Mucosa of descending colon (tissue), 3 donors: ENCODE data around the gene BNC2. TPM values are rescaled to one million over a fixed set of nuclear protein-coding genes. Genes with fewer than 3 reads are reported as not detected.

Experiments used
- ATAC-seq: fragments of 200-7000 bp; cut with Tn5 transposase; one replicate; pipeline ENCODE4 v1.9.1; 2020; ENCODE audit warnings: mild to moderate bottlenecking, moderate library complexity
- DNase-seq, 3 donors: peaks; one replicate each; pipeline ENCODE4 v3.0.0-alpha.2; 2020
- H3K36me3 ChIP-seq: fragments of 200-600 bp; one replicate; pipeline ENCODE4 v1.8.0; 2021; ENCODE audit warnings: low read depth, mild to moderate bottlenecking
- H3K4me1 ChIP-seq: fragments of 200-600 bp; one replicate; pipeline ENCODE4 v1.8.0; 2021; ENCODE audit warnings: low read depth, mild to moderate bottlenecking
- H3K4me3 ChIP-seq: fragments of 200-600 bp; one replicate; pipeline ENCODE4 v1.8.0; 2021; ENCODE audit warnings: mild to moderate bottlenecking
- H3K9me3 ChIP-seq: fragments of 200-600 bp; one replicate; pipeline ENCODE4 v1.8.0; 2021; ENCODE audit warnings: mild to moderate bottlenecking
- intact Hi-C, 2 donors: fragments of 100-400 bp; cut with DNase I in 1 of 2; cut with micrococcal nuclease in 1 of 2; formaldehyde crosslinking; loops; one replicate each; pipeline versions ENCODE4 v1.11.0 to v1.11.1; 2022; cut with DNase I, micrococcal nuclease
- total RNA-seq, 3 donors: library from RNA; stranded (reverse); fragmentation: NEBNext Ultra II Directional in 2 of 3; extraction: Animal tissue kit (Norgen Biotek cat#: 25700) in 2 of 3; gene quantifications; one replicate each; pipeline versions ENCODE4 v1.2.1 to v1.2.4, GENCODE V29; 2021 to 2023
- TF ChIP-seq, protein P1 (sequence below): fragments of 200-600 bp; IDR thresholded peaks from one replicate; pipeline ENCODE4 v1.8.0; 2022; ENCODE audit warnings: antibody characterized with exemption, mild to moderate bottlenecking
- donor health status: DM: no; HTN: no; CAD: no; lungs with moderate emphysema.
- donor health status: DM: no; HTN: no; CAD: no.
- donor health status: DM: no; HTN: yes; CAD: no.

The BNC2 gene
- total RNA-seq, 3 donors from 2014 or later: 8.2 to 192 (median 12.0) TPM

DNA sequence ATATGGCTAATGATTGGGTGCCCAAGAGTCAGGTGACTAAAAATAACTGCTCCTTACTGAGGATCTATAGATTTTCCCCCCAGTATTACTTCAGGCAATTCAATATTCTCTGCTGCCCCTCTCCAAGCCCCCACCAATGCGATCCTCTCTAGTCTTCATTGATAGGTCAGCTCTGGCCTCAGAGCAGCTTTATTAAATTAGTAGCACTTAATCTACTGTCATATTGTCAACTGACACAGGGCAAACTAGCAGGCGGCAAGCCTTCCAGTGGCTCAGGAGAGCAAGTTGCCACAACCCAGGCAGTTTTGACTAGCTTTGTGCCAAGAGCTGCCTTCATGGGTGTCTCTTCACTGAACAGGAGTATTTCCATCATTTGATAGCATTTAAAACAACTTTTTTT lies 462.9 kb downstream of the BNC2 start:
- H3K4me3 ChIP-seq: no peak overlapping the region
- no peaks in the 10 kb centered on the region for H3K4me1 ChIP-seq
- DNase-seq: no peak
- TF ChIP-seq, protein P1, sequence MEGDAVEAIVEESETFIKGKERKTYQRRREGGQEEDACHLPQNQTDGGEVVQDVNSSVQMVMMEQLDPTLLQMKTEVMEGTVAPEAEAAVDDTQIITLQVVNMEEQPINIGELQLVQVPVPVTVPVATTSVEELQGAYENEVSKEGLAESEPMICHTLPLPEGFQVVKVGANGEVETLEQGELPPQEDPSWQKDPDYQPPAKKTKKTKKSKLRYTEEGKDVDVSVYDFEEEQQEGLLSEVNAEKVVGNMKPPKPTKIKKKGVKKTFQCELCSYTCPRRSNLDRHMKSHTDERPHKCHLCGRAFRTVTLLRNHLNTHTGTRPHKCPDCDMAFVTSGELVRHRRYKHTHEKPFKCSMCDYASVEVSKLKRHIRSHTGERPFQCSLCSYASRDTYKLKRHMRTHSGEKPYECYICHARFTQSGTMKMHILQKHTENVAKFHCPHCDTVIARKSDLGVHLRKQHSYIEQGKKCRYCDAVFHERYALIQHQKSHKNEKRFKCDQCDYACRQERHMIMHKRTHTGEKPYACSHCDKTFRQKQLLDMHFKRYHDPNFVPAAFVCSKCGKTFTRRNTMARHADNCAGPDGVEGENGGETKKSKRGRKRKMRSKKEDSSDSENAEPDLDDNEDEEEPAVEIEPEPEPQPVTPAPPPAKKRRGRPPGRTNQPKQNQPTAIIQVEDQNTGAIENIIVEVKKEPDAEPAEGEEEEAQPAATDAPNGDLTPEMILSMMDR: no peak
- intact Hi-C loops: no loop called here
- ATAC-seq: no peak
- no peaks in the 10 kb centered on the region for H3K36me3 ChIP-seq
- no peaks in the 10 kb centered on the region for H3K9me3 ChIP-seq

GRCh38 chr9:16406526-16407225 lies 463.8 kb downstream of the BNC2 start:
- H3K9me3 ChIP-seq: no peaks in the 10 kb centered on the region
- no peak for DNase-seq
- H3K36me3 ChIP-seq: no peaks in the 10 kb centered on the region
- no peak for ATAC-seq
- TF ChIP-seq, protein P1: no peak
- H3K4me3 ChIP-seq: no peak overlapping the region
- no peaks in the 10 kb centered on the region for H3K4me1 ChIP-seq
- intact Hi-C loops: no loop called here

DNA sequence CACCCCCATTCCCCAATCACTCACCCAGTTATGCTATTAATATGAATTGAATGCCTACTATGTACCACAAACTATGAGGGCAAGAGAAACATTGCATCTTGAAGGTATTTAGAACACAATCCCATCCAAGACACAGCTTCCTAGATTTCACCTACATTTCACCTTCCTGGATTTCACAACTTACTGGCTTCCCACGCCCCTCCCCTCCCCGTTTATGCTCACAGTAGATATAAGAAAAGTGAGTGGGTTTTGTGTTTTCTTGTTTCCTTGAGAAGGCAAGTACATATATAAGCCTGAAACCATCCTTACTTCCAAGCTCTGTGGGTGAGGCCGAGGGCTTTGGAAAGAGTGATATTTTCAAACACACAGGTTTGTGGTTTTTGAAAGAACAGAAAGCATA lies 465.0 kb downstream of the BNC2 start:
- no peak overlapping the region for H3K4me3 ChIP-seq
- DNase-seq (no peak), ATAC-seq (no peak)
- H3K36me3 ChIP-seq: no peaks in the 10 kb centered on the region
- intact Hi-C loops: no loop called here
- H3K9me3 ChIP-seq: no peaks in the 10 kb centered on the region
- TF ChIP-seq, protein P1: no peak
- H3K4me1 ChIP-seq: no peaks in the 10 kb centered on the region

GRCh38 chr9:16401701-16402100 lies 468.8 kb downstream of the BNC2 start:
- TF ChIP-seq, protein P1: no peak
- Histone ChIP-seq H3K9me3 (no peaks in the 10 kb centered on the region), H3K4me1 (no peaks in the 10 kb centered on the region), H3K36me3 (no peaks in the 10 kb centered on the region), H3K4me3 (no peak overlapping the region)
- ATAC-seq (no peak), DNase-seq (no peak)
- intact Hi-C loops: no loop called here

GRCh38 chr9:16398691-16399090 lies 471.8 kb downstream of the BNC2 start:
- H3K4me3 ChIP-seq: no peak overlapping the region
- DNase-seq (no peak), ATAC-seq (no peak)
- H3K36me3 ChIP-seq: no peaks in the 10 kb centered on the region
- no peaks in the 10 kb centered on the region for H3K4me1 ChIP-seq
- H3K9me3 ChIP-seq: peaks cover 4% of the 10 kb centered on the region
- TF ChIP-seq, protein P1: no peak
- intact Hi-C loops: no loop called here

DNA sequence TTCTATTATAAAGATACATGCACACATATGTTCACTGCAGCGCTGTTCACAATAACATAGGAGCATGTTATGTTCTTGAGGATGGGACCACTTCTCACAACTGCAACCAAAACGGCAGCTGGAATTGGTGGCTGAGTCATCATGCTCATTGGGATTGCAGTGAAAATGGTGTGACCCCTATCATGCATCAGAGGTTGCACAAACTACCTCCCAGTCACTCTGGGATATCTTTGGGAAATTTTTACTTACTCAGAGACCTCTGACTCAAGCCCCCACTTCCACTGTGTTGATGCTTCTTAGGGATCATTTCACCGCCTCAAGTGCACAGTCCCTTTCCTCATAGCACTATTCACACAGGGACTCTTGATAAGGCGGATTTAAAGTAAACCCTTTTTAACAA lies 474.1 kb downstream of the BNC2 start:
- H3K4me1 ChIP-seq: no peaks in the 10 kb centered on the region
- ATAC-seq: no peak
- no peaks in the 10 kb centered on the region for H3K36me3 ChIP-seq
- H3K9me3 ChIP-seq: peaks cover 4% of the 10 kb centered on the region
- DNase-seq: no peak
- TF ChIP-seq, protein P1: no peak
- H3K4me3 ChIP-seq: no peak overlapping the region
- intact Hi-C loops: no loop called here
